Vagina (tissue), 2 donors: ENCODE measurements around the gene JSRP1. TPM values are rescaled to one million over a fixed set of nuclear protein-coding genes. Genes with fewer than 3 reads are reported as not detected.
A peak's percentile ranks its signal among the peaks of the same experiment; 100 is the strongest.

Experiments used
- DNase-seq, 2 donors: peaks; one replicate each; pipeline ENCODE4 v3.0.0-alpha.2; 2017; ENCODE audit errors: extremely low spot score in 2 of 2
- H3K27ac ChIP-seq: fragments of 200-600 bp; sonication (generic); one replicate; pipeline ENCODE4 v1.5.1; 2019
- H3K27me3 ChIP-seq: fragments of 200-600 bp; sonication (generic); one replicate; pipeline ENCODE4 v1.5.1; 2019
- H3K36me3 ChIP-seq, 2 donors: fragments of 200-600 bp; sonication (generic); one replicate each; pipeline ENCODE4 v1.5.1; 2017 to 2019
- H3K4me1 ChIP-seq: fragments of 200-600 bp; sonication (generic); one replicate; pipeline ENCODE4 v1.5.1; 2019
- H3K4me3 ChIP-seq, 2 donors: fragments of 200-600 bp; sonication (generic); 1 replicate in 1 of 2; 2 replicates in 1 of 2; pipeline ENCODE4 v1.5.1; 2016 to 2019
- H3K9me3 ChIP-seq: fragments of 200-600 bp; sonication (generic); one replicate; pipeline ENCODE4 v1.5.1; 2019
- POLR2A ChIP-seq, 2 donors: fragments of 450-650 bp; IDR thresholded peaks; one replicate each; pipeline ENCODE4 v1.6.1; 2017; ENCODE audit warnings: antibody characterized with exemption in 2 of 2, mild to moderate bottlenecking in 2 of 2, moderate library complexity in 2 of 2
- POLR2AphosphoS5 ChIP-seq, 2 donors: sonication (generic); formaldehyde crosslinking; IDR thresholded peaks; one replicate each; pipeline ENCODE4 v1.9.0; 2017; ENCODE audit warnings: antibody characterized with exemption in 2 of 2, mild to moderate bottlenecking in 2 of 2, low read depth in 1 of 2; ENCODE audit not compliant: insufficient read depth in 1 of 2
- intact Hi-C: fragments of 100-400 bp; cut with DNase I; formaldehyde crosslinking; loops from one replicate; pipeline ENCODE4 v1.15.1; 2023
- total RNA-seq: library from RNA; depleted of rRNA; stranded (reverse); fragments of >200 nt; gene quantifications from one replicate; pipeline ENCODE4 v1.2.3, GENCODE V29; 2016
- TF ChIP-seq, protein P1 (sequence below), 3 experiments: fragments of 450-650 bp in 2 of 3; fragments of 200-600 bp in 1 of 3; sonication (generic) in 1 of 3; IDR thresholded peaks; one replicate each; pipeline ENCODE4 v1.5.1; 2017 to 2019; ENCODE audit warnings: antibody characterized with exemption in 3 of 3, mild to moderate bottlenecking in 2 of 3, moderate library complexity in 2 of 3

The JSRP1 gene
- total RNA-seq, 1 donor from 2014 or later, result not detected

DNA sequence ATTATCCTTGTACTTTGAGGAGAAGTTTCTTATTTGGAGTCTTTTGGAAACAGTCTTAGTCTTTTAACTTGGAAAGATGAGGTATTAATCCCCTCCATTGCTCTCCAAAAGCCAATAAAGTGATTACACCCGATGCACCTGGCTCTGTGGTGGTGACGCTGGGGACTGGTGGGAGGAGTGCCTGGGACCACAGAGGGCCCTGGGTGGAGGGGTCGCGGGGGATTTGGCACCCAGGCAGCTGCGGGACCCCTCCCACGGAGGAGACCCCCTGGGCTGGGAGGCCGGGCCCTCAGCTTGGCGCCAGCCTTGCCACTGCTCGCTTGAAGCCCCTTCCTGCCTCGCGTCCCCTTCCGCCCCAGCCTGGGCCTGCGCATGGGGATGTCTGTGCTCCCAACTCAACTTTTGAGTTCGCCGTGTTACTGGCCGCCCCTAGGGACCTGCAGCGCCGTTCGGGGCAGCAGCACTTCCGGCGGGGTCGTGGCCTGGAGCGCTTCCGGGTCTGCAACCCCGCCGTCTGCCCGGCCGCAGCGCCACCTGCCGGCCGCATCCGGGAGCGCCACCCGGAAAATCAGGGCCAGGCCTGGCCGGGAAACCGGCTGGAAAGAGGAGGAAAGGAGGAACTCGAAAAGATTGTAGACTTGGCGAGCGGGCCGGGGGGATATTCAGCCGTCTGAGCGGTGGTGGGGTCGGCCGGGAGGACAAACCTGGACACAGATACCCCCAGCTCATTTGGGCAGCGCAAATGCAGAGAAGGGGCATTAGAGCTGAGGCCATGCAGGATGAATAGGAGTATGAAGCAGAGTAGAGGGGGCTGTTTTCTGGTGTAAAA lies 17.4 kb upstream of the JSRP1 start:
- DNase-seq, result no peak
- TF ChIP-seq POLR2AphosphoS5 (IDR thresholded peaks at IDR 0.05; ENCODE audit: insufficient read depth in 1 of 2, low read depth in 1 of 2) (peak; percentile 47 to 72), POLR2A (IDR thresholded peaks at IDR 0.05) (no peak)
- TF ChIP-seq, protein P1, sequence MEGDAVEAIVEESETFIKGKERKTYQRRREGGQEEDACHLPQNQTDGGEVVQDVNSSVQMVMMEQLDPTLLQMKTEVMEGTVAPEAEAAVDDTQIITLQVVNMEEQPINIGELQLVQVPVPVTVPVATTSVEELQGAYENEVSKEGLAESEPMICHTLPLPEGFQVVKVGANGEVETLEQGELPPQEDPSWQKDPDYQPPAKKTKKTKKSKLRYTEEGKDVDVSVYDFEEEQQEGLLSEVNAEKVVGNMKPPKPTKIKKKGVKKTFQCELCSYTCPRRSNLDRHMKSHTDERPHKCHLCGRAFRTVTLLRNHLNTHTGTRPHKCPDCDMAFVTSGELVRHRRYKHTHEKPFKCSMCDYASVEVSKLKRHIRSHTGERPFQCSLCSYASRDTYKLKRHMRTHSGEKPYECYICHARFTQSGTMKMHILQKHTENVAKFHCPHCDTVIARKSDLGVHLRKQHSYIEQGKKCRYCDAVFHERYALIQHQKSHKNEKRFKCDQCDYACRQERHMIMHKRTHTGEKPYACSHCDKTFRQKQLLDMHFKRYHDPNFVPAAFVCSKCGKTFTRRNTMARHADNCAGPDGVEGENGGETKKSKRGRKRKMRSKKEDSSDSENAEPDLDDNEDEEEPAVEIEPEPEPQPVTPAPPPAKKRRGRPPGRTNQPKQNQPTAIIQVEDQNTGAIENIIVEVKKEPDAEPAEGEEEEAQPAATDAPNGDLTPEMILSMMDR (IDR thresholded peaks at IDR 0.05), result peak; percentile 91 to 98 (median 92)
- intact Hi-C loops, result loop anchor here (5.0 kb wide), 1 partner anchor 111 kb away; the partner anchor contains the start of gene DOT1L
- Histone ChIP-seq H3K36me3 (peaks cover 0 to 22% of the 10 kb centered on the region in 2 donors), H3K4me3 (peak overlapping the region; percentile 22 to 37), H3K9me3 (no peaks in the 10 kb centered on the region), H3K27me3 (no peaks in the 10 kb centered on the region), H3K4me1 (peaks cover 59% of the 10 kb centered on the region), H3K27ac (peak overlapping the region; percentile 99)

DNA sequence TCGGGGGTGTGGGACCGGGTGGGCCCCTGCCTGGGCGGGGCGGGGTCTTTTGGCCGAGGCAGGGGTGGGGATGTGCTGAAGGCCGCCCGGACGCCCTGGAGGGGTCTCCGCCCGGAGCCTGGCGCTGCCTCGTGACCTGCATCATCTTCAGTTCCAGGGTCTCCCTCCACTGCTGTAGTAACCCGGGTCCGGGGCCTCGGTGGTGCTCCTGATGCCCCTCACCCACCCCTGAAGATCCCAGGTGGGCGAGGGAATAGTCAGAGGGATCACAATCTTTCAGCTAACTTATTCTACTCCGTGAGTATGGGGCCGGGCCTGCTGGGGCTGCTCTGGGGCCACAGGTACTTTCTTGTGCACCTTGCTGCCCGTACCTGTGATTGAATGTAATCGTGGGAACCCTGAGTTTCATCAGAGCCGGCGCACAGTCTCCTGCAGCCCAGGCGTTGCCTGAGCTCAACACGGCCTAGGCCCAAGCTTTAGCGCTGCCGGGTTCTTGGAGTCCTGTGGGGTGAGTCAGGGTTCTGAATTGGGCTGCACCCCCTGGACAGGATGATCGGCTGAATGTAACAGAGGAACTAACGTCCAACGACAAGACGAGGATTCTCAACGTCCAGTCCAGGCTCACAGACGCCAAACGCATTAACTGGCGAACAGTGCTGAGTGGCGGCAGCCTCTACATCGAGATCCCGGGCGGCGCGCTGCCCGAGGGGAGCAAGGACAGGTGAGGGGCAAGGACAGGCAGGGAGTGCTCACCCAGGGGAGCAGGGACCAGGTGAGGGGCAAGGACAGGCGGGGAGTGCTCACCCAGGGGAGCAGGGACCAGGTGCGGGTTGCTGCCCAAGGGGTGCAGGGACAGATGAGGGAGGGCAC lies 15.3 kb upstream of the JSRP1 start:
- intact Hi-C loops, result loop anchor here (5.0 kb wide), 1 partner anchor 109 kb away; the partner anchor contains the start of gene DOT1L
- peak overlapping the region; percentile 99 for H3K27ac ChIP-seq
- TF ChIP-seq POLR2AphosphoS5 (IDR thresholded peaks at IDR 0.05; ENCODE audit: insufficient read depth in 1 of 2, low read depth in 1 of 2) (peak in 1 of 2 donors; percentile 43), POLR2A (IDR thresholded peaks at IDR 0.05) (no peak)
- TF ChIP-seq, protein P1 (IDR thresholded peaks at IDR 0.05), result no peak
- peaks cover 0 to 22% of the 10 kb centered on the region in 2 donors for H3K36me3 ChIP-seq
- H3K9me3 ChIP-seq, result no peaks in the 10 kb centered on the region
- no peaks in the 10 kb centered on the region for H3K27me3 ChIP-seq
- H3K4me1 ChIP-seq, result peaks cover 62% of the 10 kb centered on the region
- H3K4me3 ChIP-seq, result peak overlapping the region; percentile 99 to 100
- no peak for DNase-seq

DNA sequence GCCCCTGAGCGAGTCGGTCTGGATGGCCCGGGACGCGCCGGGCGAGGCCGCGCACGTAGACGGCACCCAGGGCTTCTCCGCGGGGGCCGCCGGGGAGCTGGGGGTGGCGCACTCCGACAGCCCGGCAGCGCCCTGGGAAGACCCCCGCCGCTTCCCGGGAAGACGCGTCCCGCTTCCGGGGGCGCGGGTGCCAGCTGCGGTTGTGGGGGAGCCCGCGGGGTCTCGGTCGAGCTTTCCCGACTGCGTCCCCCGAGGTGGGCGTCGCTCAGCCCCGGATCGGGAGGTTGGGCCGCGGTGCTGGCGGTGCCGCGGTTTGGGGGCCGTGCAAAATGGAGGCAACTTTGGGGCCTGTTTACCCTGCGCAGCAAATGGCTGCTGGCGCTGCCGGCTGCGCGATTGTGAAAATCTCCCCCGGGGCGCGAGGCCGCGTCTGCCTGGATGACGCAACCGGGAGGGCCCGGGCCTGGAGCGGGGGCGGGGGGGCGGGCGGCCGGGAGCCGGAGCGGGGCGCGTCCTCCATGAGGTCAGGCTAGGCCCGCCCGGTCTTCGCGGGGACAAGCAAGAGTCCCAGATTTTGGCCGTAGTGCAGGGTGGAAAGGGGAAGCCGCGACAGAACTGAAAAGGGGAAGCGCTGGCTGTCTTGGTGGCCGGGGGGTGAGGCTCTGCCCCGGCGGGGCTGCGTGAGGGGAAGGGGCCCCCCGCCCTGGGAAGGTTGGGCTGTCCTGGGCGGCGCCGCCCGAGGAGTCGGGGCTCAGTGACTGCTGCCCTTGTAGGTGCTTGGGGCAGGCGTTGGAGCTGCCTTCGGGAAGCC lies 14.4 kb upstream of the JSRP1 start:
- intact Hi-C loops, result loop anchor here (1.0 to 5.0 kb wide), 2 partner anchors 34 to 108 kb away; partner anchors contain the start of genes DOT1L, PLEKHJ1 and SF3A2
- no peak for DNase-seq
- TF ChIP-seq POLR2A (IDR thresholded peaks at IDR 0.05), result peak in 1 of 2 donors; percentile 73
- TF ChIP-seq POLR2AphosphoS5 (IDR thresholded peaks at IDR 0.05; ENCODE audit: insufficient read depth in 1 of 2, low read depth in 1 of 2), result peak in 1 of 2 donors; percentile 87
- TF ChIP-seq, protein P1 (IDR thresholded peaks at IDR 0.05), result no peak

DNA sequence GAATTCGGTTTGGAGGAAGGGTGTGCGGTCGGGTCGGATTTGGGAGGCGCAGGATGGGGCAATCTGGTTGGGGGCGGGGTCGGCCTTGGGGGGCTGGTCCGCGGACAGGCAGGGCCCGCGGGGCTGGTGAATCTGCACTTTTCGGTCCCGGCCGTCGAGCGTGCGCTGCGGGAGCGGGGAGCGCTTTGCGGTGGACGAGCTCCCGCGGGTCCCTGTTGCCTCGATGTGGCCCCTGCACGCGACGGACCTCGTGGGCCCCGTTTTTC lies 13.9 kb upstream of the JSRP1 start:
- no peak for DNase-seq
- no peaks in the 10 kb centered on the region for H3K9me3 ChIP-seq
- H3K27me3 ChIP-seq, result no peaks in the 10 kb centered on the region
- peak overlapping the region; percentile 99 for H3K27ac ChIP-seq
- H3K4me1 ChIP-seq, result peaks cover 51% of the 10 kb centered on the region
- peak overlapping the region; percentile 99 to 100 for H3K4me3 ChIP-seq
- TF ChIP-seq, protein P1 (IDR thresholded peaks at IDR 0.05), result no peak
- TF ChIP-seq POLR2A (IDR thresholded peaks at IDR 0.05) (no peak), POLR2AphosphoS5 (IDR thresholded peaks at IDR 0.05; ENCODE audit: insufficient read depth in 1 of 2, low read depth in 1 of 2) (no peak)
- H3K36me3 ChIP-seq, result peaks cover 0 to 22% of the 10 kb centered on the region in 2 donors
- intact Hi-C loops, result loop anchor here (1.0 to 5.0 kb wide), 2 partner anchors 34 to 108 kb away; partner anchors contain the start of genes DOT1L, PLEKHJ1 and SF3A2

More for the DNA sequence above, 14.4 kb upstream of the JSRP1 start:
- no peaks in the 10 kb centered on the region for H3K27me3 ChIP-seq
- peak overlapping the region; percentile 99 to 100 for H3K4me3 ChIP-seq
- no peaks in the 10 kb centered on the region for H3K9me3 ChIP-seq
- peaks cover 56% of the 10 kb centered on the region for H3K4me1 ChIP-seq
- H3K36me3 ChIP-seq, result peaks cover 0 to 22% of the 10 kb centered on the region in 2 donors
- H3K27ac ChIP-seq, result peak overlapping the region; percentile 99
